K562 (cell line): ENCODE measurements around the gene CRHR1. TPM values are rescaled to one million over a fixed set of nuclear protein-coding genes. Genes with fewer than 3 reads are reported as not detected.

ENCODE experiments used
- AFF4 ChIP-seq: sonication (generic); formaldehyde crosslinking; IDR thresholded peaks from 2 replicates; pipeline ENCODE4 v1.8.0; 2023; ENCODE audit warnings: mild to moderate bottlenecking, missing genetic modification reagents
- ATF2 ChIP-seq: sonication (generic); formaldehyde crosslinking; IDR thresholded peaks from 2 replicates; pipeline ENCODE4 v1.8.1; 2022; ENCODE audit warnings: missing genetic modification reagents
- ATF3 ChIP-seq, 2 experiments: fragments of 450-650 bp in 1 of 2; sonication (generic) in 1 of 2; formaldehyde crosslinking in 1 of 2; IDR thresholded peaks in 1 of 2; conservative IDR thresholded peaks in 1 of 2; 2 replicates each; pipeline versions ENCODE4 v1.6.1 to v1.8.1; 2016 to 2023; ENCODE audit warnings: mild to moderate bottlenecking in 2 of 2, moderate library complexity in 2 of 2, inconsistent platforms in 1 of 2, missing genetic modification reagents in 1 of 2
- DEAF1 ChIP-seq: fragments of 450-650 bp; formaldehyde crosslinking; IDR thresholded peaks from 2 replicates; pipeline ENCODE4 v1.4.0; 2020; ENCODE audit warnings: mild to moderate bottlenecking, moderate library complexity
- ESRRA ChIP-seq: fragments of 450-650 bp; IDR thresholded peaks from 2 replicates; pipeline ENCODE4 v1.6.1; 2014; ENCODE audit warnings: low read depth, mild to moderate bottlenecking, moderate library complexity, borderline replicate concordance
- KAT7 ChIP-seq: sonication (generic); formaldehyde crosslinking; IDR thresholded peaks from 2 replicates; pipeline ENCODE4 v1.8.0; 2022; ENCODE audit warnings: missing genetic modification reagents, mild to moderate bottlenecking, borderline replicate concordance
- KHSRP ChIP-seq: fragments of 450-650 bp; IDR thresholded peaks from 2 replicates; pipeline ENCODE4 v1.6.1; 2017
- NEUROD1 ChIP-seq: fragments of 150-350 bp; IDR thresholded peaks from 2 replicates; pipeline ENCODE4 v1.6.1; 2014; ENCODE audit warnings: borderline replicate concordance, low read length, low read depth; ENCODE audit not compliant: partially characterized antibody
- PCBP2 ChIP-seq: fragments of 200-400 bp; formaldehyde crosslinking; IDR thresholded peaks from 2 replicates; pipeline ENCODE4 v1.6.1; 2018; ENCODE audit warnings: low read length, low read depth, mild to moderate bottlenecking, moderate library complexity; ENCODE audit not compliant: poor library complexity, severe bottlenecking
- PHB2 ChIP-seq: fragments of 450-650 bp; IDR thresholded peaks from 2 replicates; pipeline ENCODE4 v1.6.1; 2017; ENCODE audit warnings: low read depth
- RAD51 ChIP-seq: fragments of 450-650 bp; IDR thresholded peaks from 2 replicates; pipeline ENCODE4 v1.7.1; 2016; ENCODE audit warnings: low read depth, mild to moderate bottlenecking, borderline replicate concordance
- SFPQ ChIP-seq: fragments of 200-400 bp; formaldehyde crosslinking; IDR thresholded peaks from 2 replicates; pipeline ENCODE4 v1.6.1; 2017; ENCODE audit warnings: mild to moderate bottlenecking, low read depth, low read length, moderate library complexity
- ZNF165 ChIP-seq: fragments of 250-450 bp; sonication (Bioruptor Pico); IDR thresholded peaks from 2 replicates; pipeline ENCODE4 v1.4.0; 2020; ENCODE audit warnings: borderline replicate concordance
- ZNF175 ChIP-seq: fragments of 200-800 bp; sonication (Bioruptor generic); IDR thresholded peaks from 2 replicates; pipeline ENCODE4 v1.6.1; 2016; ENCODE audit warnings: low read depth, mild to moderate bottlenecking, missing genetic modification characterization, missing compliant biosample characterization
- ZNF212 ChIP-seq: fragments of 450-650 bp; formaldehyde crosslinking; IDR thresholded peaks from 2 replicates; pipeline ENCODE4 v1.4.0; 2020; ENCODE audit warnings: mild to moderate bottlenecking
- ZNF316 ChIP-seq: fragments of 450-650 bp; IDR thresholded peaks from 2 replicates; pipeline ENCODE4 v1.6.1; 2016
- ZNF354B ChIP-seq: fragments of 250-450 bp; sonication (Bioruptor Pico); IDR thresholded peaks from 2 replicates; pipeline ENCODE4 v1.4.0; 2020
- polyA plus RNA-seq, 8 experiments: library from polyadenylated mRNA; depleted of rRNA in 4 of 8; stranded (reverse) in 5 of 8; unstranded in 3 of 8; fragments of >200 nt; fragmentation: Nextera tagmentation in 2 of 8; fragmentation: Illumina TruSeq in 1 of 8; extraction: Ambion mirVana in 2 of 8; extraction: Trizol in 1 of 8; gene quantifications; 2 replicates each; pipeline versions ENCODE4 v1.2.1 to v1.2.3, GENCODE V29; 2011 to 2014; ENCODE audit warnings: inconsistent platforms in 1 of 8, missing spikeins in 1 of 8
- total RNA-seq, 7 experiments: library from RNA; depleted of rRNA in 6 of 7; stranded (reverse); fragments of >200 nt in 6 of 7; fragmentation: Illumina TruSeq in 2 of 7; extraction: Trizol in 2 of 7; gene quantifications; 2 replicates each; pipeline versions ENCODE4 v1.2.1 to v1.2.3, GENCODE V29; 2011 to 2021; ENCODE audit warnings: low replicate concordance in 1 of 7

Gene CRHR1
- total and polyA plus RNA-seq, 9 of the 15 experiments (the other 6 are each of a cell fraction or from before 2014, with no cell fraction given), result 0.05 TPM; not detected in 8

GRCh38 chr17:45876539-45876938 is 92.4 kb downstream of the CRHR1 start (continued):
- TF ChIP-seq AFF4 (CRISPR knock-in tag) (no peak), NEUROD1 (no peak), KAT7 (CRISPR knock-in tag) (no peak), PHB2 (no peak), DEAF1 (no peak), RAD51 (no peak), ZNF212 (no peak), ZNF316 (peak; percentile 46), SFPQ (no peak), ATF2 (no peak), PCBP2 (no peak), ZNF165 (no peak), ATF3 (IDR thresholded peaks at IDR 0.05) (peak; percentile 62; the same call in 1 of the 2 replicates), ATF3 (CRISPR knock-in tag; conservative IDR thresholded peaks at IDR 0.05) (no peak), ESRRA (no peak), KHSRP (no peak), ZNF175 (no peak), ZNF354B (CRISPR knock-in tag) (no peak)
